Cardiac muscle cell (in vitro differentiated cells and primary cell): ENCODE results near the gene RPGRIP1L. TPM values are rescaled to one million over a fixed set of nuclear protein-coding genes. Genes with fewer than 3 reads are reported as not detected.

Experiments used
- DNase-seq, 2 donors: peaks; one replicate each; pipeline versions ENCODE4 v3.0.0 to v3.0.0-alpha.2; 2010 to 2017; ENCODE audit warnings: low read depth in 1 of 2, low spot score in 1 of 2
- H3K27ac ChIP-seq: fragments of 200-600 bp; sonication (generic); 2 replicates; pipeline ENCODE4 v1.5.1; 2016
- H3K27me3 ChIP-seq: fragments of 200-600 bp; sonication (generic); 2 replicates; pipeline ENCODE4 v1.6.0; 2016; ENCODE audit warnings: control low read depth
- H3K36me3 ChIP-seq: fragments of 200-600 bp; sonication (generic); 2 replicates; pipeline ENCODE4 v1.5.1; 2016; ENCODE audit warnings: control low read depth
- H3K4me1 ChIP-seq: fragments of 200-600 bp; sonication (generic); 2 replicates; pipeline ENCODE4 v1.8.1; 2017; ENCODE audit warnings: low read depth, mild to moderate bottlenecking, mixed run types
- H3K4me3 ChIP-seq: fragments of 200-600 bp; sonication (generic); 2 replicates; pipeline ENCODE4 v1.5.1; 2016; ENCODE audit warnings: mild to moderate bottlenecking
- H3K9me3 ChIP-seq: fragments of 200-600 bp; sonication (generic); 2 replicates; pipeline ENCODE4 v1.5.1; 2017; ENCODE audit warnings: low read depth, mild to moderate bottlenecking, control low read depth
- polyA plus RNA-seq: library from polyadenylated mRNA; unstranded; fragments of >200 nt; fragmentation: Nextera tagmentation; extraction: Ambion mirVana; gene quantifications from 2 replicates; pipeline ENCODE4 v1.2.1, GENCODE V29; 2016
- total RNA-seq: library from RNA; depleted of rRNA; stranded (reverse); fragments of >200 nt; gene quantifications from 2 replicates; pipeline ENCODE4 v1.2.3, GENCODE V29; 2016
- TF ChIP-seq, protein P1 (sequence below): IDR thresholded peaks from 2 replicates; pipeline ENCODE4 v1.5.1; 2012; ENCODE audit warnings: low read depth, mild to moderate bottlenecking, low read length

RPGRIP1L gene
- 11.0 and 15.2 TPM in 2 replicates for total RNA-seq
- 8.0 and 10.4 TPM in 2 replicates for polyA plus RNA-seq

- H3K9me3 ChIP-seq, result no peaks in the 10 kb centered on the region
- no peak within 1 kb of the TSS for H3K27ac ChIP-seq
- H3K4me3 ChIP-seq, result peak within 1 kb of the TSS; percentile 54
- H3K27me3 ChIP-seq, result no peaks in the 10 kb centered on the region
- TF ChIP-seq, protein P1, sequence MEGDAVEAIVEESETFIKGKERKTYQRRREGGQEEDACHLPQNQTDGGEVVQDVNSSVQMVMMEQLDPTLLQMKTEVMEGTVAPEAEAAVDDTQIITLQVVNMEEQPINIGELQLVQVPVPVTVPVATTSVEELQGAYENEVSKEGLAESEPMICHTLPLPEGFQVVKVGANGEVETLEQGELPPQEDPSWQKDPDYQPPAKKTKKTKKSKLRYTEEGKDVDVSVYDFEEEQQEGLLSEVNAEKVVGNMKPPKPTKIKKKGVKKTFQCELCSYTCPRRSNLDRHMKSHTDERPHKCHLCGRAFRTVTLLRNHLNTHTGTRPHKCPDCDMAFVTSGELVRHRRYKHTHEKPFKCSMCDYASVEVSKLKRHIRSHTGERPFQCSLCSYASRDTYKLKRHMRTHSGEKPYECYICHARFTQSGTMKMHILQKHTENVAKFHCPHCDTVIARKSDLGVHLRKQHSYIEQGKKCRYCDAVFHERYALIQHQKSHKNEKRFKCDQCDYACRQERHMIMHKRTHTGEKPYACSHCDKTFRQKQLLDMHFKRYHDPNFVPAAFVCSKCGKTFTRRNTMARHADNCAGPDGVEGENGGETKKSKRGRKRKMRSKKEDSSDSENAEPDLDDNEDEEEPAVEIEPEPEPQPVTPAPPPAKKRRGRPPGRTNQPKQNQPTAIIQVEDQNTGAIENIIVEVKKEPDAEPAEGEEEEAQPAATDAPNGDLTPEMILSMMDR, result no peak
- peak; percentile 97 to 99 for DNase-seq
- H3K4me1 ChIP-seq, result peaks cover 7% of the 10 kb centered on the region
- no peaks in the 10 kb centered on the region for H3K36me3 ChIP-seq
Measured at GRCh38 chr16:53703590-53704444, at the start of gene RPGRIP1L, which contains the start of gene FTO. Gene RPGRIP1L (minus strand): TSS chr16:53703859. CDS start chr16:53700723, 3,136 bp downstream. Gene FTO (plus strand): TSS chr16:53704156.

DNA sequence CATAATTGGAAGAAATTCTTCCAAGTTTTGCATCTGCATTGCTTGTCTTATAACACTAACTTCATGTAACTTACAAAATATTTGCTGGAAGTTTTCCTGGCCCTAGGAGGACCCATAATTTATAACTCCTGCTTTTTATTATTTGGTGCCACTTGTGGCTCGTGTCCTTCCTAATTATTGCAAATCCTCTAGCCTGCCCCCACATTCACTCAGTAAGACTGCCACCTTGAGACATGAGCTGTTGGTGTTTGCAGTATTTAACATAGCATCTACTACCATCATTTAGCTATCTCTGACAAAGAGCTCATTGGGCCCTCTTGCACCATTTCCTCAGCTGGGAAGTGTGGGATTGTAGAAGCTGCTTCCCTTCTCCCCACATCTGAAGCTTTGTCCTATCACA is 49.8 kb upstream of the RPGRIP1L start:
- no peak for DNase-seq
- H3K4me1 ChIP-seq, result peaks cover 39% of the 10 kb centered on the region
- no peaks in the 10 kb centered on the region for H3K36me3 ChIP-seq
- H3K4me3 ChIP-seq, result no peak overlapping the region
- no peaks in the 10 kb centered on the region for H3K27me3 ChIP-seq
- H3K27ac ChIP-seq, result no peak overlapping the region
- no peaks in the 10 kb centered on the region for H3K9me3 ChIP-seq
- TF ChIP-seq, protein P1, result no peak

GRCh38 chr16:53752560-53752959 is 48.9 kb upstream of the RPGRIP1L start:
- H3K27me3 ChIP-seq, result no peaks in the 10 kb centered on the region
- no peaks in the 10 kb centered on the region for H3K36me3 ChIP-seq
- H3K4me3 ChIP-seq, result no peak overlapping the region
- no peak overlapping the region for H3K27ac ChIP-seq
- TF ChIP-seq, protein P1, result no peak
- no peak for DNase-seq
- H3K9me3 ChIP-seq, result no peaks in the 10 kb centered on the region
- H3K4me1 ChIP-seq, result peaks cover 30% of the 10 kb centered on the region

- Histone ChIP-seq H3K36me3 (no peaks in the 10 kb centered on the region), H3K27me3 (no peaks in the 10 kb centered on the region), H3K9me3 (no peaks in the 10 kb centered on the region), H3K27ac (no peak overlapping the region), H3K4me3 (no peak overlapping the region), H3K4me1 (peaks cover 6% of the 10 kb centered on the region)
- TF ChIP-seq, protein P1, result peak; percentile 10
- peak in 1 of 2 donors; percentile 10 for DNase-seq
Measured at GRCh38 chr16:53745753-53746266, 42.2 kb upstream of the RPGRIP1L start.

GRCh38 chr16:53745086-53745485 is 41.4 kb upstream of the RPGRIP1L start:
- H3K4me3 ChIP-seq, result no peak overlapping the region
- DNase-seq, result peak in 1 of 2 donors; percentile 42
- peaks cover 13% of the 10 kb centered on the region for H3K4me1 ChIP-seq
- H3K9me3 ChIP-seq, result no peaks in the 10 kb centered on the region
- no peaks in the 10 kb centered on the region for H3K36me3 ChIP-seq
- TF ChIP-seq, protein P1, result no peak
- no peaks in the 10 kb centered on the region for H3K27me3 ChIP-seq
- no peak overlapping the region for H3K27ac ChIP-seq
